HepG2 (cell line): ENCODE results near the gene LRBA. TPM values are rescaled to one million over a fixed set of nuclear protein-coding genes. Genes with fewer than 3 reads are reported as not detected.

ENCODE experiments used
- ATAC-seq: fragments of 200-7000 bp; cut with Tn5 transposase; 3 replicates; pipeline ENCODE4 v1.9.1; 2020; ENCODE audit warnings: mild to moderate bottlenecking, moderate library complexity
- BruUV-seq: library from RNA; stranded (reverse); fragments of 400-500 nt; replicated peaks from 2 replicates; lab custom pipeline; 2021; lab: Mats Ljungman, UMichigan
- CTCF ChIA-PET: fragments of 300-600 bp; formaldehyde crosslinking; extraction: SDS; loops from one replicate; lab custom pipeline; 2021; ENCODE audit warnings: low total read pairs, inconsistent platforms, low intra/inter-chr PET ratio; lab: Yijun Ruan, JAX
- POLR2A ChIA-PET: fragments of 350-600 bp; sonication (Branson Sonifier 250); formaldehyde crosslinking; loops from one replicate; lab custom pipeline; 2020; ENCODE audit warnings: antibody characterized with exemption, inconsistent platforms; lab: Yijun Ruan, JAX
- DNase-seq: peaks from one replicate; pipeline ENCODE4 v3.0.0-alpha.2; 2015; ENCODE audit warnings: low spot score
- FAIRE-seq: peaks from 3 replicates; lab custom pipeline; 2011; peaks lifted over from hg19 to GRCh38; lab: Jason Lieb, UNC
- H2AFZ ChIP-seq: one replicate; pipeline ENCODE4 v1.6.1; 2011; ENCODE audit warnings: low read length, inconsistent platforms
- H3K27ac ChIP-seq: fragments of 300-600 bp; 3 replicates; pipeline ENCODE4 v1.8.0; 2011; ENCODE audit warnings: mixed run types, mild to moderate bottlenecking, mixed read lengths, low read length, inconsistent platforms; ENCODE audit not compliant: insufficient read depth; ENCODE audit errors: extremely low read length
- H3K27me3 ChIP-seq, 2 experiments: fragments of 200-600 bp in 1 of 2; 2 replicates in 1 of 2; 3 replicates in 1 of 2; pipeline versions ENCODE4 v1.6.0 to v1.8.0; 2011; ENCODE audit warnings: low read length in 2 of 2, mild to moderate bottlenecking in 2 of 2, moderate library complexity in 2 of 2, inconsistent platforms in 1 of 2; ENCODE audit not compliant: insufficient read depth in 2 of 2, control insufficient read depth in 1 of 2
- H3K36me3 ChIP-seq, 2 experiments: fragments of 200-600 bp in 1 of 2; replicated peaks in 1 of 2; 2 replicates in 1 of 2; 3 replicates in 1 of 2; pipeline versions ENCODE4 v1.5.1 to v1.8.0; 2011; ENCODE audit warnings: low read length in 2 of 2, inconsistent platforms in 1 of 2; ENCODE audit not compliant: insufficient read depth in 2 of 2, control insufficient read depth in 1 of 2
- H3K4me1 ChIP-seq: 2 replicates; pipeline ENCODE4 v1.5.1; 2012; ENCODE audit warnings: low read length, inconsistent platforms; ENCODE audit not compliant: insufficient read depth
- H3K4me2 ChIP-seq: 2 replicates; pipeline ENCODE4 v1.6.0; 2011; ENCODE audit warnings: low read depth, low read length, inconsistent platforms
- H3K4me3 ChIP-seq, 3 experiments: fragments of 200-600 bp in 1 of 3; sonication (generic), shearing (Covaris generic) in 1 of 3; replicated peaks in 1 of 3; 2 replicates each; pipeline ENCODE4 v1.5.1; 2011 to 2016; ENCODE audit warnings: low read length in 3 of 3, inconsistent platforms in 2 of 3, low read depth in 2 of 3, mild to moderate bottlenecking in 2 of 3, control low read depth in 1 of 3, mixed read lengths in 1 of 3; ENCODE audit not compliant: insufficient read depth in 1 of 3
- H3K79me2 ChIP-seq: one replicate; pipeline ENCODE4 v1.6.1; 2011; ENCODE audit warnings: low read length, inconsistent platforms; ENCODE audit not compliant: insufficient read depth
- H3K9ac ChIP-seq: 2 replicates; pipeline ENCODE4 v1.6.0; 2011; ENCODE audit warnings: mild to moderate bottlenecking, low read depth, low read length, inconsistent platforms; ENCODE audit not compliant: insufficient read depth
- H3K9me3 ChIP-seq: 2 replicates; pipeline ENCODE4 v1.5.1; 2012; ENCODE audit warnings: mild to moderate bottlenecking, low read length
- H4K20me1 ChIP-seq: 2 replicates; pipeline ENCODE4 v1.6.0; 2011; ENCODE audit warnings: inconsistent platforms, mild to moderate bottlenecking, low read length, moderate library complexity; ENCODE audit not compliant: insufficient read depth
- HINFP ChIP-seq: sonication (generic); formaldehyde crosslinking; IDR thresholded peaks from 2 replicates; pipeline ENCODE4 v1.4.0; 2020; ENCODE audit warnings: low read depth, mild to moderate bottlenecking, missing genetic modification reagents
- UBTF ChIP-seq: sonication (generic); formaldehyde crosslinking; IDR thresholded peaks from 2 replicates; pipeline ENCODE4 v1.4.0; 2020; ENCODE audit warnings: mild to moderate bottlenecking, missing genetic modification reagents
- ZFP36L2 ChIP-seq: sonication (generic); formaldehyde crosslinking; IDR thresholded peaks from 2 replicates; pipeline ENCODE4 v1.4.0; 2020; ENCODE audit warnings: missing genetic modification reagents
- WGBS: methylation state at CpG from one replicate; pipeline ENCODE4 v1.1.6; 2017; ENCODE audit warnings: low lambda C conversion rate; 5-methylcytosine and 5-hydroxymethylcytosine counted together
- in situ Hi-C: cut with HindIII; loops from 2 replicates; pipeline ENCODE4 v1.10.0; 2017; ENCODE audit warnings: low pct_unique_long_range_greater_than_20kb; ENCODE audit not compliant: extremely low pct_ligation_motif_present
- intact Hi-C: fragments of 100-400 bp; cut with micrococcal nuclease; formaldehyde crosslinking; loops from one replicate; pipeline ENCODE4 v1.10.0; 2022; ENCODE audit not compliant: unreplicated experiment
- polyA plus RNA-seq, 8 experiments: library from polyadenylated mRNA; depleted of rRNA in 3 of 8; stranded (reverse) in 7 of 8; unstranded in 1 of 8; fragments of >200 nt; fragmentation: Illumina TruSeq in 4 of 8; extraction: Trizol in 4 of 8; gene quantifications; 2 replicates each; pipeline versions ENCODE4 v1.2.1 to v1.2.3, GENCODE V29; 2011 to 2016; ENCODE audit warnings: low read depth in 4 of 8, missing spikeins in 1 of 8, mixed read lengths in 1 of 8; ENCODE audit not compliant: insufficient read depth in 1 of 8
- total RNA-seq, 5 experiments: library from RNA; depleted of rRNA; stranded (reverse); fragments of >200 nt; fragmentation: Illumina TruSeq; extraction: Trizol; gene quantifications; 2 replicates each; pipeline ENCODE4 v1.2.3, GENCODE V29; 2016; ENCODE audit warnings: low read depth in 1 of 5
- TF ChIP-seq, protein P1 (sequence below): sonication (generic); formaldehyde crosslinking; IDR thresholded peaks from 2 replicates; pipeline ENCODE4 v1.5.0; 2020; ENCODE audit warnings: mild to moderate bottlenecking, missing genetic modification reagents
- TF ChIP-seq, protein P2 (sequence below): IDR thresholded peaks from 2 replicates; pipeline ENCODE4 v1.6.1; 2018; ENCODE audit warnings: missing genetic modification reagents, mild to moderate bottlenecking, missing compliant biosample characterization
- TF ChIP-seq, protein P3 (sequence below): sonication (generic); formaldehyde crosslinking; IDR thresholded peaks from 2 replicates; pipeline ENCODE4 v1.4.0; 2020; ENCODE audit warnings: missing genetic modification reagents

LRBA gene
- total and polyA plus RNA-seq, 2 of the 13 experiments (the other 11 are each of a cell fraction or from before 2014, with no cell fraction given) = 21.0 to 37.2 TPM

DNA sequence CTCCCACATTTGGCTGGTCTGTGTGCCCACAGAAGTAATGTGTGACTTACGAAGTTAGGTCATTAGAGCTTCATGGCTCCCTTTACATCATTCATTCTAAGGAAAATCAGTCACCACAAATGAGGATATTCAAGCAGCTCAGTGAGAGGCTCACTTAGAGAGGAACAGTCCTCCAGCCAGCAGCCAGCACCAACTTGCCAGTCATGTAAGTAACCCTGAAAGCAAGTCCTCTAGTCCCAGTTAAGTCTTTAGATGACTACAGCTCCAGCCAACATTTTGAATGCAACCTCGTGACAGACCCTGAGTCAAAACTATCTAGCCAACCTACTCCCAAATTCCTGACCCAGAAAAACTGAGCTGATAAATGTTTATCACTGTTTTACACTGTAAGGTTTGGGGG is 71.3 kb downstream of the LRBA start:
- intact Hi-C loops (no loop called here), in situ Hi-C loops (no loop called here)
- ATAC-seq (no peak), FAIRE-seq (no peak), DNase-seq (no peak)
- H3K27me3 ChIP-seq = no peaks in the 10 kb centered on the region; a peak in 1 of 5 replicates
- no peak overlapping the region for H3K4me3 ChIP-seq
- no peaks in the 10 kb centered on the region for H3K36me3 ChIP-seq
- 95% methylated on average over 2 of the region's 2 CpGs for WGBS
- H3K4me1 ChIP-seq = no peaks in the 10 kb centered on the region
- ChIA-PET POLR2A (no interaction called here), CTCF (no interaction called here)
- no peaks in the 10 kb centered on the region for H4K20me1 ChIP-seq
- BruUV-seq = no TSS peak
- H3K79me2 ChIP-seq = peaks cover 17% of the 10 kb centered on the region
- no peaks in the 10 kb centered on the region for H3K9me3 ChIP-seq
- H3K4me2 ChIP-seq = no peak overlapping the region
- TF ChIP-seq UBTF (no peak), HINFP (no peak), ZFP36L2 (CRISPR knock-in tag) (no peak)
- TF ChIP-seq, protein P1, sequence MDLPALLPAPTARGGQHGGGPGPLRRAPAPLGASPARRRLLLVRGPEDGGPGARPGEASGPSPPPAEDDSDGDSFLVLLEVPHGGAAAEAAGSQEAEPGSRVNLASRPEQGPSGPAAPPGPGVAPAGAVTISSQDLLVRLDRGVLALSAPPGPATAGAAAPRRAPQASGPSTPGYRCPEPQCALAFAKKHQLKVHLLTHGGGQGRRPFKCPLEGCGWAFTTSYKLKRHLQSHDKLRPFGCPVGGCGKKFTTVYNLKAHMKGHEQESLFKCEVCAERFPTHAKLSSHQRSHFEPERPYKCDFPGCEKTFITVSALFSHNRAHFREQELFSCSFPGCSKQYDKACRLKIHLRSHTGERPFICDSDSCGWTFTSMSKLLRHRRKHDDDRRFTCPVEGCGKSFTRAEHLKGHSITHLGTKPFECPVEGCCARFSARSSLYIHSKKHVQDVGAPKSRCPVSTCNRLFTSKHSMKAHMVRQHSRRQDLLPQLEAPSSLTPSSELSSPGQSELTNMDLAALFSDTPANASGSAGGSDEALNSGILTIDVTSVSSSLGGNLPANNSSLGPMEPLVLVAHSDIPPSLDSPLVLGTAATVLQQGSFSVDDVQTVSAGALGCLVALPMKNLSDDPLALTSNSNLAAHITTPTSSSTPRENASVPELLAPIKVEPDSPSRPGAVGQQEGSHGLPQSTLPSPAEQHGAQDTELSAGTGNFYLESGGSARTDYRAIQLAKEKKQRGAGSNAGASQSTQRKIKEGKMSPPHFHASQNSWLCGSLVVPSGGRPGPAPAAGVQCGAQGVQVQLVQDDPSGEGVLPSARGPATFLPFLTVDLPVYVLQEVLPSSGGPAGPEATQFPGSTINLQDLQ (CRISPR knock-in tag) = no peak
- TF ChIP-seq, protein P2, sequence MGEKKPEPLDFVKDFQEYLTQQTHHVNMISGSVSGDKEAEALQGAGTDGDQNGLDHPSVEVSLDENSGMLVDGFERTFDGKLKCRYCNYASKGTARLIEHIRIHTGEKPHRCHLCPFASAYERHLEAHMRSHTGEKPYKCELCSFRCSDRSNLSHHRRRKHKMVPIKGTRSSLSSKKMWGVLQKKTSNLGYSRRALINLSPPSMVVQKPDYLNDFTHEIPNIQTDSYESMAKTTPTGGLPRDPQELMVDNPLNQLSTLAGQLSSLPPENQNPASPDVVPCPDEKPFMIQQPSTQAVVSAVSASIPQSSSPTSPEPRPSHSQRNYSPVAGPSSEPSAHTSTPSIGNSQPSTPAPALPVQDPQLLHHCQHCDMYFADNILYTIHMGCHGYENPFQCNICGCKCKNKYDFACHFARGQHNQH (CRISPR knock-in tag) = no peak
- TF ChIP-seq, protein P3, sequence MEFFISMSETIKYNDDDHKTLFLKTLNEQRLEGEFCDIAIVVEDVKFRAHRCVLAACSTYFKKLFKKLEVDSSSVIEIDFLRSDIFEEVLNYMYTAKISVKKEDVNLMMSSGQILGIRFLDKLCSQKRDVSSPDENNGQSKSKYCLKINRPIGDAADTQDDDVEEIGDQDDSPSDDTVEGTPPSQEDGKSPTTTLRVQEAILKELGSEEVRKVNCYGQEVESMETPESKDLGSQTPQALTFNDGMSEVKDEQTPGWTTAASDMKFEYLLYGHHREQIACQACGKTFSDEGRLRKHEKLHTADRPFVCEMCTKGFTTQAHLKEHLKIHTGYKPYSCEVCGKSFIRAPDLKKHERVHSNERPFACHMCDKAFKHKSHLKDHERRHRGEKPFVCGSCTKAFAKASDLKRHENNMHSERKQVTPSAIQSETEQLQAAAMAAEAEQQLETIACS (CRISPR knock-in tag) = no peak
- H2AFZ ChIP-seq = no peak overlapping the region
- no peak overlapping the region for H3K27ac ChIP-seq
- H3K9ac ChIP-seq = no peak overlapping the region
